ENCODE measurements around the gene SENP3. TPM values are rescaled to one million over a fixed set of nuclear protein-coding genes. Genes with fewer than 3 reads are reported as not detected.

SENP3 gene
- 62.5 and 73.4 TPM in 2 replicates for total RNA-seq

GRCh38 chr17:7561589-7562207 lies at the start of gene SENP3:
Gene SENP3, plus strand, starts transcription at chr17:7561919. Its CDS starts 1,158 bp downstream, at chr17:7563077.

GRCh38 chr17:7548585-7549400 lies 12.9 kb upstream of the SENP3 start, which contains the start of gene TNFSF12:
Gene TNFSF12, plus strand, starts transcription at chr17:7549058. Its CDS starts 96 bp downstream, at chr17:7549154.

DNA sequence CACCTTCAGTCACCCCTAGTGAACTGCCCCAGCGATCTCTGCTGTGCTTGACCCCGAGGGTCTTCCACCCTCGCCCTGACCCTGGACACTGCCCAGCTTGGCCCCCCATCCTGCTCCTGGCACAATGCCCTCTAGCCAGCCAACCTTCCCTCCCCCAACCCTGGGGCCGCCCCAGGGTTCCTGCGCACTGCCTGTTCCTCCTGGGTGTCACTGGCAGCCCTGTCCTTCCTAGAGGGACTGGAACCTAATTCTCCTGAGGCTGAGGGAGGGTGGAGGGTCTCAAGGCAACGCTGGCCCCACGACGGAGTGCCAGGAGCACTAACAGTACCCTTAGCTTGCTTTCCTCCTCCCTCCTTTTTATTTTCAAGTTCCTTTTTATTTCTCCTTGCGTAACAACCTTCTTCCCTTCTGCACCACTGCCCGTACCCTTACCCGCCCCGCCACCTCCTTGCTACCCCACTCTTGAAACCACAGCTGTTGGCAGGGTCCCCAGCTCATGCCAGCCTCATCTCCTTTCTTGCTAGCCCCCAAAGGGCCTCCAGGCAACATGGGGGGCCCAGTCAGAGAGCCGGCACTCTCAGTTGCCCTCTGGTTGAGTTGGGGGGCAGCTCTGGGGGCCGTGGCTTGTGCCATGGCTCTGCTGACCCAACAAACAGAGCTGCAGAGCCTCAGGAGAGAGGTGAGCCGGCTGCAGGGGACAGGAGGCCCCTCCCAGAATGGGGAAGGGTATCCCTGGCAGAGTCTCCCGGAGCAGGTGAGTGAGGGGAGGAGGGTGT lies 3.0 kb upstream of the SENP3 start, which contains the start of gene TNFSF13:
TSS of gene TNFSF13 (plus strand) at position 207 of the 776 bp plus-strand sequence. CDS start at position 497, 290 bp downstream.

GRCh38 chr17:7579001-7579833 lies 17.5 kb downstream of the SENP3 start, which contains the start of gene CD68:
Gene CD68, plus strand, starts transcription at chr17:7579638. Its CDS starts 40 bp downstream, at chr17:7579678.

GRCh38 chr17:7583253-7584109 lies 21.8 kb downstream of the SENP3 start, which contains the start of gene MPDU1:
Gene MPDU1, plus strand, starts transcription at chr17:7583852. Its CDS starts 11 bp downstream, at chr17:7583863.

DNA sequence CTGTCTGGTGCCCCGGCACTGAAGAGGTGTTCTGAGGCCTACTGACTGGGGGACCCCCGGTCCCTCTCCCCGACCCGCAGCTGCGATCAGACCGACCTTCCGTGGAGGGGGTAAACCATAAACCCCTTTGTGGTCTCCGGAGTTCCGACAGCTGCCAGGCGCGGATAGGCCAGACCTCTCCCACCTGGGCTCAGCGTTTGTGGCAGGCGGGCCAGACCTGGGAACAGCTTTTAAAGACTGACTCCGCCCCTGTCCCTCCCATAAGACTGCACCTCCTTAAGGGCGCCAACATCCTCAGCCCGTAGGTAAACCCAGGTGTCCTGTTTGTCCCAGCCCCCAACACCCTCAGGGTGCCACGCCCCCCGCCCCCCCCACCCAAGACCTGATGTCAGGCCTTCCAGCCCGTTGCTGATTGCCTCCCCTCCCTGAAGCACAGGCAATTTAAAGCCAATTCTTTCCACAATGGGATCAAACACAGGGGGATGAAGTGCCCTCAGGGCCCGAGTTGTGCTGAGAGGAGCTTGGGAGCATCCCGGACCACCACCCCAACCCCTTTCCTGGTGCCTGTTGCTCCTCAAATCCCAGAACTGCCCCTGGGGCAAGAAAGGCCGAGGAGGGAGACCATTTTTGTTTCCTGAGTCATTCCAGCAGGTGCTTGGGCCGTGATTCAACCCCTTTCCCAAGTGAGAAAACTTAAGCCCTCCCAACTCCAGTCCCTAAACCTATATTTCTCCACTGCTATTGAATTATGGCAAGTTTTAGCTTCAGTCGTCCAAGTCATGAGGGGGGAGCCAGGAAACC lies 28.4 kb downstream of the SENP3 start, which contains the start of gene SOX15:
TSS of gene SOX15 (minus strand) at position 204 of the 801 bp plus-strand sequence. CDS start 418 bp downstream, outside the sequence.

DNA sequence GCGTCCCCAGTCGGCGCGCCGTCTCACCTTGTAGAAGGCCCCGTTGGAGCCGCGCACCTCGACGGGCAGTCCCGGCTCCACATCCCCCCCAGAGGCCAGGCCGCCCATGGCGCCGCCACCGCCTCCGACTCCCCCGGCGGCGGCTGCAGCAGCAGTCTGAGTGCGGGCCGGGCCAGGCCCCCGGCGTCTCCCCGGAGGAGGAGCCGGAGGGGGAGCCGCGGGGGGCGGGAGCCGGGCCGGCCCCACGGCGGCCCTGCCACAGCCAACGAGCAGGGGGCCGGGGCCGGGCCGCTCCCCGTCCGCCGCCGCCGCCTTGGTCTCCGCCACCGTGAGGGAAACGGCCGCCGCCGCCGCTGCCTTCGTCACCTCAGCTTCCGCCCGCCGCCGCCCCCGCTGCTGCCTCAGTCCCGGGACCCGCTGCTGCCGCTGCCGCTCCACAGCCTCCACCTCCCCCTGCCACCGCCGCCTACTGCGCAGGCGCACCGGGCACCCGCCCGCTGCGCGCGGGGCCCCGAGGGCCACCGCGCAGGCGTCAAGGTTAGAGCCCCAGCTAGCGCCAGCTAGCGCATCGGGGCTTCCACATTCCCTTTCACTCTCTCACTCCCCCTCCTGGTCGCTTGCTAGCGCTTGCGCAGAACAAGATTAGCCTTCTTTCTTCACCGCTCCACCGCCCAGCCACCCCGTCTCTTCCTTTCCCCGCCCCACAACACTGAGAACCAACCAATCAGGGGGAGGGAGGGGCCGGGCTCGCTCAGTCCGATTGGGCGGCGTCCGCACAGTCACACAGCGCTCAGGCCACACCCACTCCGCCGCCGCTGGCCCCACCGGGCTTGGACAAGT lies 52.9 kb downstream of the SENP3 start, which contains the start of gene FXR2:
TSS of gene FXR2 (minus strand) at position 473 of the 840 bp plus-strand sequence. CDS start at position 108, 365 bp downstream.

Other genes with a start within 250 kb of the SENP3 start
- gene GPS2, start 246.6 kb upstream of the SENP3 start, total RNA-seq, result 36.5 and 37.0 TPM in 2 replicates
- 7.5 and 10.5 TPM in 2 replicates for gene NEURL4, start 232.6 kb upstream of the SENP3 start, total RNA-seq
- gene ACAP1, start 225.4 kb upstream of the SENP3 start, total RNA-seq, result 1.5 and 2.7 TPM in 2 replicates
- 11.4 and 17.8 TPM in 2 replicates for gene KCTD11, start 209.8 kb upstream of the SENP3 start, total RNA-seq
- gene TMEM95, start 206.8 kb upstream of the SENP3 start, total RNA-seq, result 0.13 TPM in 1 of 2 replicates, not detected in the other
- 0.65 and 2.2 TPM in 2 replicates for gene TNK1, start 180.8 kb upstream of the SENP3 start, total RNA-seq
- 60.1 and 62.8 TPM in 2 replicates for gene PLSCR3, start 167.4 kb upstream of the SENP3 start, total RNA-seq
- gene TMEM256, start 157.8 kb upstream of the SENP3 start, total RNA-seq, result 130 and 211 TPM in 2 replicates
- gene NLGN2, start 154.1 kb upstream of the SENP3 start, total RNA-seq, result 18.5 and 38.1 TPM in 2 replicates
- gene SPEM1, start 141.6 kb upstream of the SENP3 start, total RNA-seq, result not detected in 2 replicates
- not detected in 2 replicates for gene SPEM2, start 136.3 kb upstream of the SENP3 start, total RNA-seq
- not detected in 2 replicates for gene SPEM3, start 133.1 kb upstream of the SENP3 start, total RNA-seq
- 3.8 and 8.9 TPM in 2 replicates for gene TMEM102, start 126.5 kb upstream of the SENP3 start, total RNA-seq
- gene FGF11, start 122.4 kb upstream of the SENP3 start, total RNA-seq, result 2.1 and 7.3 TPM in 2 replicates
- gene CHRNB1, start 116.9 kb upstream of the SENP3 start, total RNA-seq, result 5.2 and 11.9 TPM in 2 replicates
- gene ZBTB4, start 82.3 kb upstream of the SENP3 start, total RNA-seq, result 24.3 and 39.0 TPM in 2 replicates
- gene SLC35G6, start 80.5 kb upstream of the SENP3 start, total RNA-seq, result not detected in 2 replicates
- gene POLR2A, start 77.6 kb upstream of the SENP3 start, total RNA-seq, result 55.6 and 62.1 TPM in 2 replicates
- gene TNFSF12, start 12.9 kb upstream of the SENP3 start, total RNA-seq, result 16.0 and 20.4 TPM in 2 replicates
- gene TNFSF13, start 3.2 kb upstream of the SENP3 start, total RNA-seq, result 4.1 and 4.9 TPM in 2 replicates
- 37.4 and 40.5 TPM in 2 replicates for gene CD68, start 17.7 kb downstream of the SENP3 start, total RNA-seq
- gene MPDU1, start 21.9 kb downstream of the SENP3 start, total RNA-seq, result 202 and 249 TPM in 2 replicates
- gene SOX15, start 28.2 kb downstream of the SENP3 start, total RNA-seq, result 0.52 and 2.8 TPM in 2 replicates
- 24.8 and 37.5 TPM in 2 replicates for gene FXR2, start 53.0 kb downstream of the SENP3 start, total RNA-seq
- gene SAT2, start 65.9 kb downstream of the SENP3 start, total RNA-seq, result 26.6 and 100 TPM in 2 replicates
- gene SHBG, start 68.2 kb downstream of the SENP3 start, total RNA-seq, result 0.26 and 1.4 TPM in 2 replicates
- 1.0 TPM in 1 of 2 replicates, not detected in the other for gene ATP1B2, start 89.0 kb downstream of the SENP3 start, total RNA-seq
- gene TP53, start 125.6 kb downstream of the SENP3 start, total RNA-seq, result 55.3 and 73.2 TPM in 2 replicates
- 6.7 and 14.0 TPM in 2 replicates for gene WRAP53, start 126.6 kb downstream of the SENP3 start, total RNA-seq
- gene EFNB3, start 143.3 kb downstream of the SENP3 start, total RNA-seq, result 1.6 and 8.7 TPM in 2 replicates
- gene DNAH2, start 155.8 kb downstream of the SENP3 start, total RNA-seq, result under 0.01 and 0.16 TPM in 2 replicates